Lung (tissue), 12 donors: ENCODE measurements around the gene CLCA2. TPM values are rescaled to one million over a fixed set of nuclear protein-coding genes. Genes with fewer than 3 reads are reported as not detected.

Experiments used
- ATAC-seq: fragments of 200-7000 bp; cut with Tn5 transposase; one replicate; pipeline ENCODE4 v1.9.1; 2020; ENCODE audit warnings: moderate number of reproducible peaks; ENCODE audit not compliant: insufficient read depth, low FRiP score
- DNase-seq, 3 donors: peaks; one replicate each; pipeline ENCODE4 v3.0.0-alpha.2; 2013 to 2017
- H3K27ac ChIP-seq, 2 donors: one replicate each; pipeline ENCODE4 v1.5.1; 2013; ENCODE audit warnings: mild to moderate bottlenecking in 2 of 2, moderate library complexity in 2 of 2, control low read depth in 1 of 2, inconsistent platforms in 1 of 2, low read depth in 1 of 2, low read length in 1 of 2
- H3K27me3 ChIP-seq, 3 donors: one replicate each; pipeline ENCODE4 v1.5.1; 2013; ENCODE audit warnings: low read length in 2 of 3; ENCODE audit not compliant: control insufficient read depth in 3 of 3, insufficient read depth in 3 of 3
- H3K36me3 ChIP-seq, 4 donors: one replicate each; pipeline ENCODE4 v1.5.1; 2013; ENCODE audit warnings: low read length in 4 of 4, mild to moderate bottlenecking in 1 of 4, moderate library complexity in 1 of 4; ENCODE audit not compliant: control insufficient read depth in 4 of 4, insufficient read depth in 4 of 4
- H3K4me1 ChIP-seq, 5 donors: one replicate each; pipeline ENCODE4 v1.5.1; 2013; ENCODE audit warnings: low read length in 5 of 5, mild to moderate bottlenecking in 2 of 5, moderate library complexity in 1 of 5; ENCODE audit not compliant: control insufficient read depth in 5 of 5, insufficient read depth in 5 of 5
- H3K4me3 ChIP-seq: one replicate; pipeline ENCODE4 v1.5.1; 2013; ENCODE audit warnings: mild to moderate bottlenecking, control low read depth, moderate library complexity
- H3K9ac ChIP-seq, 2 donors: one replicate each; pipeline ENCODE4 v1.5.1; 2013; ENCODE audit warnings: low read length in 2 of 2, control low read depth in 1 of 2; ENCODE audit not compliant: insufficient read depth in 1 of 2
- H3K9me3 ChIP-seq, 4 donors: one replicate each; pipeline ENCODE4 v1.5.1; 2013; ENCODE audit warnings: low read length in 3 of 4, mild to moderate bottlenecking in 1 of 4, moderate library complexity in 1 of 4; ENCODE audit not compliant: control insufficient read depth in 4 of 4, insufficient read depth in 3 of 4
- WGBS, 2 donors: extraction: QIAGEN DNeasy Blood & Tissue Kit; methylation state at CpG; one replicate each; pipeline ENCODE4 v1.1.7; 2013; 5-methylcytosine and 5-hydroxymethylcytosine counted together
- polyA plus RNA-seq, 2 donors: library from polyadenylated mRNA; stranded (reverse); fragments of 200-250 nt; gene quantifications; one replicate each; pipeline ENCODE4 v1.2.1, GENCODE V29; 2013
- total RNA-seq, 2 donors: library from RNA; depleted of rRNA in 1 of 2; stranded (reverse); fragments of >200 nt in 1 of 2; gene quantifications; one replicate each; pipeline ENCODE4 v1.2.1, GENCODE V29; 2014 to 2021
- TF ChIP-seq, protein P1 (sequence below): IDR thresholded peaks from 2 replicates; pipeline ENCODE4 v1.5.1; 2012; ENCODE audit warnings: mild to moderate bottlenecking; ENCODE audit errors: control extremely low read depth, extremely low read depth
- donor health status: control.
- donor health status: control.
- donor health status: Bipolar disorder and iron deficiency.
- donor health status: healthy.
- donor health status: DM: yes; HTN: yes; CAD: no.

Gene CLCA2
- total and polyA plus RNA-seq, 4 donors: 0.17 to 1.8 (median 0.82) TPM

DNA sequence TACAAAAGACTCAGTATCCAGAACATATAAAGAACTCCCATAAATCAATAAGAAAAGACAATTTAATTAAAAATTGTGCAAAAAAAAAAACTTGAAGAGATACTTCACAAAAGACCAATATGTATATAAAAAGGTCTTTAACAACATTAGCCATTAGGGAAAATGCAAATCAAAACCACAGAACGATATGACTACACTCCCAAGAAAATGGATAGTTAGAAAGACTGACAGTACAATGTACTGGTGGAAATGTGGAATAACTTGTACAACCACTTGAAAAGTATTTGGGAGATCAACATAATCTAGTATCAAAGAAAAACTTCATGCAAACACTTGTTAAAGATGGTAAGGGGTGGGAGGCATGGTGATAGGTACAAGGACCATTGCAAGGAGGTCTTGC lies 40.8 kb downstream of the CLCA2 start:
- peaks cover 0 to 2% (median 0%) of the 10 kb centered on the region in 4 donors for H3K9me3 ChIP-seq
- no peak overlapping the region for H3K9ac ChIP-seq
- no peak for ATAC-seq
- 77 to 86% methylated on average over 1 of the region's 1 CpG for WGBS, 2 donors
- H3K27ac ChIP-seq: no peak overlapping the region
- H3K36me3 ChIP-seq: no peaks in the 10 kb centered on the region
- H3K4me3 ChIP-seq: no peak overlapping the region
- no peak for DNase-seq
- H3K4me1 ChIP-seq: peaks cover 0 to 6% (median 0%) of the 10 kb centered on the region in 5 donors
- no peaks in the 10 kb centered on the region for H3K27me3 ChIP-seq
- TF ChIP-seq, protein P1, sequence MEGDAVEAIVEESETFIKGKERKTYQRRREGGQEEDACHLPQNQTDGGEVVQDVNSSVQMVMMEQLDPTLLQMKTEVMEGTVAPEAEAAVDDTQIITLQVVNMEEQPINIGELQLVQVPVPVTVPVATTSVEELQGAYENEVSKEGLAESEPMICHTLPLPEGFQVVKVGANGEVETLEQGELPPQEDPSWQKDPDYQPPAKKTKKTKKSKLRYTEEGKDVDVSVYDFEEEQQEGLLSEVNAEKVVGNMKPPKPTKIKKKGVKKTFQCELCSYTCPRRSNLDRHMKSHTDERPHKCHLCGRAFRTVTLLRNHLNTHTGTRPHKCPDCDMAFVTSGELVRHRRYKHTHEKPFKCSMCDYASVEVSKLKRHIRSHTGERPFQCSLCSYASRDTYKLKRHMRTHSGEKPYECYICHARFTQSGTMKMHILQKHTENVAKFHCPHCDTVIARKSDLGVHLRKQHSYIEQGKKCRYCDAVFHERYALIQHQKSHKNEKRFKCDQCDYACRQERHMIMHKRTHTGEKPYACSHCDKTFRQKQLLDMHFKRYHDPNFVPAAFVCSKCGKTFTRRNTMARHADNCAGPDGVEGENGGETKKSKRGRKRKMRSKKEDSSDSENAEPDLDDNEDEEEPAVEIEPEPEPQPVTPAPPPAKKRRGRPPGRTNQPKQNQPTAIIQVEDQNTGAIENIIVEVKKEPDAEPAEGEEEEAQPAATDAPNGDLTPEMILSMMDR: no peak

DNA sequence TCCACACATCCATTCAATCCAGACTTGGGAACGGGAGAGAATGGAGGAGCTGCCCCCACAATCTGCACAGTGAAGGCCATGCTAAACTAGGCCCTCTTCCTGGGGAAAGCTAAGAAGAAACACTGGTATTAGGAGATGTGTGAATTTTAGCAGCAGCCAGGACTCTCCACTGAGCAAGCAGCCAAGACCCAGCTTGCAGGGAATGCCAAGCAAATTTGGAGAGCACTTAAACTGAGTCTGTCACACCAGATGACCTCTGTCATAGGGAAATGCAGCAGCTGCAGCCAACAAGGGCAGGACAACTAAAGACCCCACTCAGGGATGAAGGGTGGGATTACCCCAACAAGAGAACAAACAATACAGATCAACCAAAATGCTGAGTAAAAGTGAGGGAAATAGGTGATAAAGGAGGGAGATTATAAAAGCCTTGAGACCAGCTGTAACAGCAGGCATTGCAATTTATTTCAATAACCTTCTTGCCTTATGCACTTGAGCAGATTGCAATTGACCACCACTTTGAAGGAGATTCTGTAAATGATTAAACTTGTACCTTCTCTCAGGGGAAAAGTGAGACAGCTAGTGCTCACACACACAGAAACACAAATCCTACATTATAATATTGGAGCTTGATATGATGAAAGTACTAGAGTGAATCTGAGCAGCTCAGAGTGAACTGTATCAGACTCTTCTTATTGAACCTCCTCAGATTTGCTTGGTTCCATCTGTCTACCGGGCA lies 42.3 kb downstream of the CLCA2 start:
- WGBS, 2 donors: 88% methylated on average over 2 of the region's 2 CpGs
- Histone ChIP-seq H3K4me3 (no peak overlapping the region), H3K9me3 (no peaks in the 10 kb centered on the region), H3K9ac (no peak overlapping the region), H3K36me3 (no peaks in the 10 kb centered on the region), H3K27ac (no peak overlapping the region), H3K27me3 (no peaks in the 10 kb centered on the region), H3K4me1 (peaks cover 0 to 6% (median 0%) of the 10 kb centered on the region in 5 donors)
- TF ChIP-seq, protein P1: no peak
- DNase-seq (peak in 1 of 3 donors; percentile 29), ATAC-seq (peak; percentile 44)

DNA sequence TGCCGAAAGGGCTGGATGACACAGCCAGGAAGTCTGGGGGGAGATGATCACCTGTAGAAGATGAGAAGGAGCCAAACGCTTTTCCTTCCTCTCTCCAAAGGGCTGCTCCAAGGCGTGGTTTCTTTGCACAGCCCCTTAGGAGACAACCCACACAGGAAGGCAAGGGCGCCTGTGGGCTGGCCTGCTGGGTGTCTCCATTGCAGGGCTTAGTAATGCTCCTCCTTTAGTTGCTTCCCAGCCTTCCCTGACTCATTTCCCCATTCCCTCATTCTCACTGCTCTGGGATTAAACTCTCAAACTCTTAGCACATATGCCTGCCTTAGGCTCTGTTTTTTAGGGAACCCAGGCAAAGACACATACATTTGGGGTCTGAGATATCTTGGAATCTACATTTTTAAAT lies 43.0 kb downstream of the CLCA2 start:
- 36 to 72% methylated on average over 4 of the region's 4 CpGs for WGBS, 2 donors
- TF ChIP-seq, protein P1: no peak
- no peak overlapping the region for H3K9ac ChIP-seq
- H3K27me3 ChIP-seq: no peaks in the 10 kb centered on the region
- ATAC-seq (no peak), DNase-seq (no peak)
- no peak overlapping the region for H3K4me3 ChIP-seq
- H3K4me1 ChIP-seq: peaks cover 0 to 7% (median 0%) of the 10 kb centered on the region in 5 donors
- H3K27ac ChIP-seq: no peak overlapping the region
- H3K9me3 ChIP-seq: no peaks in the 10 kb centered on the region
- no peaks in the 10 kb centered on the region for H3K36me3 ChIP-seq

DNA sequence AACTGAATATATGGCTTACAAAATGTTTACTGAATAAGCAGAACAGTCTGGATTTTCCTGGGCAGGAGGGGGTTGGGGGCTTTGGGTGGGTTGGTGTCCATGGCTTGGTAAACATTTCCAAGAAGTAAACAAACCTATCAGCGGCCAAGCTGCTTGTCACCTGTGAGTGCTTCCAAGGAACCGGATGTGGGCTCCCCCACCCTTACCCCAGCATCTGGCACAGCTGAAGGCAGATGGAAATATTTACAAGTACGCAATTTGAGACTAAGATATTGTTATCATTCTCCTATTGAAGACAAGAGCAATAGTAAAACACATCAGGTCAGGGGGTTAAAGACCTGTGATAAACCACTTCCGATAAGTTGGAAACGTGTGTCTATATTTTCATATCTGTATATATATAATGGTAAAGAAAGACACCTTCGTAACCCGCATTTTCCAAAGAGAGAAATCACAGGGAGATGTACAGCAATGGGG lies 44.6 kb downstream of the CLCA2 start, which contains the start of gene CLCA1:
Gene CLCA1 (plus strand): TSS at position 427 of the 477 bp plus-strand sequence. CDS start 45 bp downstream, at position 472.
- H3K4me1 ChIP-seq: peaks cover 0 to 12% (median 0%) of the 10 kb centered on the region in 5 donors
- H3K9ac ChIP-seq: no peak within 1 kb of the TSS
- 73 to 87% methylated on average over 7 of the region's 7 CpGs for WGBS, 2 donors
- no peak for ATAC-seq
- TF ChIP-seq, protein P1: no peak
- DNase-seq: no peak
- H3K27ac ChIP-seq: no peak within 1 kb of the TSS
- H3K9me3 ChIP-seq: no peaks in the 10 kb centered on the region
- H3K4me3 ChIP-seq: no peak within 1 kb of the TSS
- no peaks in the 10 kb centered on the region for H3K27me3 ChIP-seq
- H3K36me3 ChIP-seq: no peaks in the 10 kb centered on the region
